Activated CD4-positive, CD25-positive, alpha-beta regulatory T cell treated with anti-CD3 and anti-CD28 coated beads, Interleukin-2, amount 50 U/mL, for 24 hours (primary cell): Measurements from ENCODE around the gene ELANE.

Source experiments
- ATAC-seq, 2 donors: fragments of 150-1000 bp; cut with Tn5 transposase; one replicate each; pipeline ENCODE4 v1.10.0; 2021; ENCODE audit warnings: mild to moderate bottlenecking in 1 of 2, moderate library complexity in 1 of 2

ELANE gene

DNA sequence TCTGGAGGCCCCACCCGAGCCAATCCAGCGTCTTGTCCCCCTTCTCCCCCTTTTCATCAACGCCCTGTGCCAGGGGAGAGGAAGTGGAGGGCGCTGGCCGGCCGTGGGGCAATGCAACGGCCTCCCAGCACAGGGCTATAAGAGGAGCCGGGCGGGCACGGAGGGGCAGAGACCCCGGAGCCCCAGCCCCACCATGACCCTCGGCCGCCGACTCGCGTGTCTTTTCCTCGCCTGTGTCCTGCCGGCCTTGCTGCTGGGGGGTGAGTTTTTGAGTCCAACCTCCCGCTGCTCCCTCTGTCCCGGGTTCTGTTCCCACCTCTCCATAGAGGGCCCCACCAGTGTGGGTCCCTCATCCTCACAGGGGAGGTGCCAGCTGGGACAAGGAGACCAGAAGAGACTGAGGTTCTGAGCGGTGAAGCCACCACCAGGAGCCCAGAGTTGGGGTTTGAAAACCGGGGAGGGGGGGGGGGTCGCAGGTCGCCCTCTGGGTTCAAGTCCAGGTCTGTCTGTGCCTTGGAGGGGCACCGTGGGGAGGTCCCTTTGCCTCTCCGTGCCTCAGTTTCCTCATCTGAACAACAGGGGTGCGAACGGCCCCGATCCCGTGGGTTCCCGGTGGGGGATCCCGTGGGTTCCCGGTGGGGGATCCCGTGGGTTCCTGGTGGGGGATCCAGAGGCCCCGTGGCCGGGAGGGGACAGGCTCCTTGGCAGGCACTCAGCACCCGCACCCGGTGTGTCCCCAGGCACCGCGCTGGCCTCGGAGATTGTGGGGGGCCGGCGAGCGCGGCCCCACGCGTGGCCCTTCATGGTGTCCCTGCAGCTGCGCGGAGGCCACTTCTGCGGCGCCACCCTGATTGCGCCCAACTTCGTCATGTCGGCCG is at the start of gene ELANE:
Gene ELANE (plus strand): TSS at position 168 of the 878 bp plus-strand sequence. CDS start 26 bp downstream, at position 194.
- no peak for ATAC-seq

DNA sequence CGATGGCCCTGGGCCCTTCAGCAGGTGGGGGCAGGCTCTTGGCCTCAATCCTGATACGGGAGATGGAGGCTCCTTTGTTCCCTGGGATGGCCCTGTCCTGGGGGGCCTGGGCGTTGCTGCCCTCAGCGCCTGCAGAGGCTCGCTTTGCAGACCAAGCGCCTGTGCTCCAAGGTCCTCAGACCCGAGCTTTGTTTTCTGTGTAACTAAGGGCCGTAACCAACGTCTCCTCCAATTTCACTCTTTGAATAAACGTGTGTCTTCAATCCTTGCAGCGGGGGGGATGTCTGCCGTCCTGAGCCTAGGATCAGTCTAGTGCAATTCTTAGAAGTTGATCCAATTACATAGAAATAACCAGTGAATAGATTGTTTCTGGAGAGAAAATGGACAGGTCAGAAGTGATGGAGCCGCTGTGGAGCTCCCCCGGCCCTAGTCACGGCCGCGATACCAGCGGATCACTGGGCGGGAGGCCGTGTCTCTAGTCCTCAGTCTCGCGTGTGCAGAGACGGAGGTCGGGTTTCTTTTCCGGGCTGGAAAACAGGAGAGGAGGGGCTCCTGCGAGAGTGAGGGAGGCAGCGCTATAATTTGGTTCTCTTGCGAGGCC is 49.5 kb upstream of the ELANE start:
- ATAC-seq, result no peak

DNA sequence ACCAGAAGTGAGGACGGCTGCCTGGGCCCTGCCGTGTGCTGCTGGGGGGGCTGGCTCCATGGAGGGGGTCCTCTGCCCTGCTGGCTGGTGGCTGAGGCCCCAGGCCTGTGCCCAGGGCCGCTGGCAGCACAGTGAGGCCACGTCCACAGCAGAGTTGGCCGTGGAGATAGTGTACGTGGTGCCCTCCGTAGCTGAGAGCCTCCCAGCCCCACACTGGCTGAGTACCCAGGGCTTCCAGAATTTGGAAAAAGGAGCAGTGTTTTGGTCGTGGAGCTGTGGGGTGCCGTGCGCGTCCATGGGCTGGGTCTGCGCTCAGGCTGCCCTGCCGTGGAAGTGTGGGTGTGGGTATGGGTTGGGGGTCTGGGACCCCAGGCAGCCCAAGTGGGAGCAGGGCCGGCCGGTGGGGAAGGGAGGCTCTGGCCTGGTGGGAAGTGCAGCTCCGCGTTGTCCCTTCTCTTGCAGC is 49.0 kb upstream of the ELANE start:
- ATAC-seq, result no peak

DNA sequence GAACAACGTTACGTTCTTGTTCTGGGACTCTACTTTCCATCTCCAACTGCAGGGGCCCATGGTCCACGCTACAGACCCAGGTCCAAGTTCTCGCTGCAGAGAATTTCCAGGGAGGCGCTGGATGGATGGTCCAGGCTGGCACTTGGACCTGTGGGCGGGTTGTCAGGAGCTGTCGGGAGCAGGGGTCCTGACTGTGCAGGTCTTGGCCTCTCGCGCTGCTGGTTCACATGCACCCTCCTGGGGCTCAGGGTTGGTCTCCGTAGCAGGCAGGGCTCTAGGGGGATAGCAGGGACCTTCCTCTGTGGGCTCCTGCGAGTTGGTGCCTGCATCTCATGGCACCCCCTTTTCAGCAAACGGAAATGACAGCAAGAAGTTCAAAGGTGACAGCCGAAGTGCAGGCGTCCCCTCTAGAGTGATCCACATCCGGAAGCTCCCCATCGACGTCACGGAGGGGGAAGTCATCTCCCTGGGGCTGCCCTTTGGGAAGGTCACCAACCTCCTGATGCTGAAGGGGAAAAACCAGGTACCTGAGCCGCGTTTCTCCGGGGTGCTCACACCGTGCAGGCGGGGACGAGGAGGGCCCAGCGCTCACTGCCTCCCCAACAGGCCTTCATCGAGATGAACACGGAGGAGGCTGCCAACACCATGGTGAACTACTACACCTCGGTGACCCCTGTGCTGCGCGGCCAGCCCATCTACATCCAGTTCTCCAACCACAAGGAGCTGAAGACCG is 48.3 kb upstream of the ELANE start:
- ATAC-seq, result no peak

DNA sequence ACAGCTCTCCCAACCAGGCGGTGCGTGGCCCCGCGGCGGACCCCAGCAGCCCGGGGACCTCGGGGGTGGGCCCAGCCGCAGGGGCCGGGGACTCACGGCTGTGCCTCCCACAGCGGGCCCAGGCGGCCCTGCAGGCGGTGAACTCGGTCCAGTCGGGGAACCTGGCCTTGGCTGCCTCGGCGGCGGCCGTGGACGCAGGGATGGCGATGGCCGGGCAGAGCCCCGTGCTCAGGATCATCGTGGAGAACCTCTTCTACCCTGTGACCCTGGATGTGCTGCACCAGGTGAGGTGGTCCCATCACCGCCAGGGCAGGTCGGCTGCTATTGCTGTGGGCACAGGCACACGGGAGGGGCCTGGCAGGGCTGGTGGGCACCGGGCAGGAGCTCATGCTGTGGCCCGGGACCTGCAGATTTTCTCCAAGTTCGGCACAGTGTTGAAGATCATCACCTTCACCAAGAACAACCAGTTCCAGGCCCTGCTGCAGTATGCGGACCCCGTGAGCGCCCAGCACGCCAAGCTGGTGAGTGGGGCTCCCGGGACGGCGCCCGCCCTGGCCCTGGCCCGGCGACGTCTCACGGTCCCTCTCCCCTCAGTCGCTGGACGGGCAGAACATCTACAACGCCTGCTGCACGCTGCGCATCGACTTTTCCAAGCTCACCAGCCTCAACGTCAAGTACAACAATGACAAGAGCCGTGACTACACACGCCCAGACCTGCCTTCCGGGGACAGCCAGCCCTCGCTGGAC is 47.5 kb upstream of the ELANE start:
- ATAC-seq, result no peak

DNA sequence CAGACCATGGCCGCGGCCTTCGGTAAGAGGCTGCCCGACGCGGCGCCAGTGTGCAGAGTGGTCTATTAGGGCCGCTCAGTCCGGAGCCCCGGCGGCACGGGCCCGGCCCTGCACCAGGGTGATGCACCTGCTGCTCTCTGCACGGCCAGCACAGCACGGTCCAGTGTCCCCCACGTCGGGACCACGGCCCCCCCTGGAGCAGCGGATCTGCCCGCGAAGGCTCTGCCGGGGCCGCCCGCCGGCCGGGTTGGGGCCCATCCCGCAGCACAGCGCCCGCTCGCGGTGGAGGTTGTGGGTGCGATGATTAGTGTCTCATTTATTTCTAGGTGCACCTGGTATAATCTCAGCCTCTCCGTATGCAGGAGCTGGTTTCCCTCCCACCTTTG is 46.9 kb upstream of the ELANE start:
- no peak for ATAC-seq

DNA sequence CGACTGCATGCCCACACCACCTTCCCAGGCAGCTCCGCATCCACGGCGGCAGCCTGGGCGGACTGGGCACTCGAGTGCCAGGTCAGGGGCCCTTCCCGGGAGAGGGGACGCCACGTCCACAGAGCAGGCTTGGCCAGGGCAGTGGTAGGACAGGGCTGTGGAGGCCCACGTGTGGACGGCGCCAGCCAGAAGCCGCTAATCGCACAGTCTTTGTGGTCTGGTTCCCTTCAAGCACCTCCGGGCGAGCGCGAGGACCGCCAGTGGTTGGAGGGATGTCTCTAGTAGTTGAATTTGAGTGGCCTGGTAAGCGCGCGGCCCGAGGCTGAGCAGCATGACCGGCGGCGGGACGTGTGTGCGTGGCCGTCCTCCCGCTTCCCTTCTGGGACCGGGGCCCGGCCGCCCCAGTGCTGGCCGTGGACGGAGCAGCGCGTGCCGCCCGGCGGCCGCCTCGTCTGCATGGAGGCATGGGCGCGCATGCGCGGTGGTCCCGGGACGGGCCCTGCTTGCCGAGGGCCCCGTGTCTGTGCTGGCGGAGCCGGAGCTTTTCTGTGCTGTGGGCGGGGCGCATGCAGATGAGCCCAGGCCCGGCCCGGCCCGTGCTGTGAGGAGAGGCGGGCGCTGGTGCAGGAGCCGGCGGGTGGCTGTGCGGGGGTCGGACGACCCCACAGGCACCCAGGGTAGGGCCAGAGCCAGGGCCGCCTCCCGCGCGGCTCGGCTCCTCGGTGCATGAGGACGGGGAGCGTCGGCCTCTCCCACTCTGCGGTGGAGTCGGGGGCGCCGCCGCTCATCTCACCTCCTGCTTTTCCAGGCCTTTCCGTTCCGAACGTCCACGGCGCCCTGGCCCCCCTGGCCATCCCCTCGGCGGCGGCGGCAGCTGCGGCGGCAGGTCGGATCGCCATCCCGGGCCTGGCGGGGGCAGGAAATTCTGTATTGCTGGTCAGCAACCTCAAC is 46.2 kb upstream of the ELANE start:
- ATAC-seq, result no peak

DNA sequence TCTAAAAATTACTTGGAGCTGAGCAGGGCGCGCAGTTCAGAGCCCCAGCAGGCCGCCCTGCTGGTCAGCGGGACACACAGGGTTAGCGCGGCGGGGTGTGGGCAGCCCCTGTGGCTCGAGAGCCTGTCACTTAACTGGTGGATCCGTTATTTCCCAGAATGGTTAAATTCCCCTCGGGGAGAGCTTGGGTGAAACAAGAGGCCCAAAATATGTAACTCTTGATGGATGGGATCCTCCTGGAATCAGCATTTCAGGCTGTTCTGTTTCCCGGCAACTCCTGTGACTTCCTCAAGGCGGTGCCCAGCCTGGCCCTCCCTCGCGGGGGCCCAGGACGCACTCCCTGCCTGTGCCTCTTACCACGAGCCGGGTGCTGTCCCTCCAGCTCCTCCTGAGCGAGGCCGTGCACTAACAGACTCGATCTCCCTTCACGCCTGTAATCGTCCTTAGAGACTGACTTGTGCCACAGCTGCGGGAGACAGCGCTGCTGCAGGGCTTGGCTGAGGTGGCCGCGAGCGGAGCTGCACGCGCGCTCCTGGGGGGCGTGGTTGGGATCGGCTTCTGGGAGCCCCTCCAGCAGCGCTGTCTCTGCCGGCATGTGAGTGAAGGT is 45.2 kb upstream of the ELANE start:
- no peak for ATAC-seq

DNA sequence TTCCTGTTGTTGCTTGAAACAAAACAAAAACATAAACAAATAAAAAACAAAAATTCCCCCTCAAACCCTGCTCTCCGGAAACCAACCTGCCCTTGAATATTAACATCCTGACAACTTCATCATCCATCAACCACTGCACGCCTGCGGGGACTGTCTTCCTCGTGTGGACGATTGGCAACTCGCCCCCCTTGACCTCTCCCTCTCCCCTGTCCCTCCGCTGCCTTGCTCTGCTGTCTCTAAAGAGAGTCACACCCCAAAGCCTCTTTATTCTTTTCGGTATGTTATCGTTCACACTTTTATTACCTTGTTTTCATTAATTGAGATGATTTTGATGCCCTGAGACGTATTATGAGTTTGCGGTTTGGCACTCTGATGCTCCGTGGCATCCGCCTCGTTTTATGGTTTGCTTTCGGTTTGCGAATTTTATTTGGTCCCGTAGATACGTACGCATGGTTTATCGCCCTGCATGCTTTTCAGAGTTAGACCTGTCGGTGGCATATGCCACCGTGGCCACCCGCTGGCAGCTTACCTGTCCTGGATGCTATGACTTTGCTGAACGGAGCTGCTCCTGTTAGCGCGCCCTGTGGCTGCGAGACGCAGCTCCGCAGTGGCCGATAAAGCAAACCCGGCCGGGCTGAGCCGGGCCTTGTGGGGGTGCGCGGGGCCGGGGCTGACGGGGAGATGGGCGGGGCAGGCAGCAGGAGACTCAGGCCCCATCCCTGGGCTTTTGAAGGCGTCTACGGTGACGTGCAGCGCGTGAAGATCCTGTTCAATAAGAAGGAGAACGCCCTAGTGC is 44.3 kb upstream of the ELANE start:
- ATAC-seq, result no peak

DNA sequence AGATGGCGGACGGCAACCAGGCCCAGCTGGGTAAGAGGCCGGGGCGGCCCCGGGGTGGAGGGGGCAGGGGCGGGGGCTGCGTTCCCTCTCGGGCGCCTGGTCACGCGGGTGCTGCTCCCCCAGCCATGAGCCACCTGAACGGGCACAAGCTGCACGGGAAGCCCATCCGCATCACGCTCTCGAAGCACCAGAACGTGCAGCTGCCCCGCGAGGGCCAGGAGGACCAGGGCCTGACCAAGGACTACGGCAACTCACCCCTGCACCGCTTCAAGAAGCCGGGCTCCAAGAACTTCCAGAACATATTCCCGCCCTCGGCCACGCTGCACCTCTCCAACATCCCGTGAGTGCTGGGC is 43.7 kb upstream of the ELANE start:
- ATAC-seq, result no peak

DNA sequence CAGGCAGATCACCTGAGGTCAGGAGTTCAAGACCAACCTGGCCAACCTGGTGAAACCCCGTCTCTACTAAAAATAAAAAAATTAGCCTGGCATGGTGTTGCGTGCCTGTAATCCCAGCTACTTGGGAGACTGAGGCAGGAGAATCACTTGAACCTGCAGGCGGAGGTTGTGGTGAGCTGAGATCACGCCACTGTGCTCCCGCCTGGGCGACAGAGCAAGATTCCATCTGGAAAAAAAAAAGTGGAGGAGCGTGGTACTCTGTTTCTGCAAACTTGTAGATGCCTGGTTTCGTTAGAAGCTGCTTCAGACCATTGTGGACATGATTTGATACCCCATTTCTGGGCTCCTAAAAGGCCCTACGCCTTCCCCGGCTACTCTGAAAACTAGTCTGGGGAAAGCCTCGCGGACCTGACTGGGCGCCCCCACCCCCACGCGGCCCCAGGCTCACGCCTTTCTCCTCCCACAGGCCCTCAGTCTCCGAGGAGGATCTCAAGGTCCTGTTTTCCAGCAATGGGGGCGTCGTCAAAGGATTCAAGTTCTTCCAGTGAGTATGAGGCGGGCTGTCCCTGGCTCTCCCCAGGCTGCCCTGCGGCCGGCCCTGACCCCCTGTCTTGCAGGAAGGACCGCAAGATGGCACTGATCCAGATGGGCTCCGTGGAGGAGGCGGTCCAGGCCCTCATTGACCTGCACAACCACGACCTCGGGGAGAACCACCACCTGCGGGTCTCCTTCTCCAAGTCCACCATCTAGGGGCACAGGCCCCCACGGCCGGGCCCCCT is 41.8 kb upstream of the ELANE start:
- no peak for ATAC-seq

DNA sequence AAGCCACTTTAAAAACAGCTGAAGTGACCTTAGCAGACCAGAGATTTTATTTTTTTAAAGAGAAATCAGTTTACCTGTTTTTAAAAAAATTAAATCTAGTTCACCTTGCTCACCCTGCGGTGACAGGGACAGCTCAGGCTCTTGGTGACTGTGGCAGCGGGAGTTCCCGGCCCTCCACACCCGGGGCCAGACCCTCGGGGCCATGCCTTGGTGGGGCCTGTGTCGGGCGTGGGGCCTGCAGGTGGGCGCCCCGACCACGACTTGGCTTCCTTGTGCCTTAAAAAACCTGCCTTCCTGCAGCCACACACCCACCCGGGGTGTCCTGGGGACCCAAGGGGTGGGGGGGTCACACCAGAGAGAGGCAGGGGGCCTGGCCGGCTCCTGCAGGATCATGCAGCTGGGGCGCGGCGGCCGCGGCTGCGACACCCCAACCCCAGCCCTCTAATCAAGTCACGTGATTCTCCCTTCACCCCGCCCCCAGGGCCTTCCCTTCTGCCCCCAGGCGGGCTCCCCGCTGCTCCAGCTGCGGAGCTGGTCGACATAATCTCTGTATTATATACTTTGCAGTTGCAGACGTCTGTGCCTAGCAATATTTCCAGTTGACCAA is 41.1 kb upstream of the ELANE start:
- no peak for ATAC-seq

DNA sequence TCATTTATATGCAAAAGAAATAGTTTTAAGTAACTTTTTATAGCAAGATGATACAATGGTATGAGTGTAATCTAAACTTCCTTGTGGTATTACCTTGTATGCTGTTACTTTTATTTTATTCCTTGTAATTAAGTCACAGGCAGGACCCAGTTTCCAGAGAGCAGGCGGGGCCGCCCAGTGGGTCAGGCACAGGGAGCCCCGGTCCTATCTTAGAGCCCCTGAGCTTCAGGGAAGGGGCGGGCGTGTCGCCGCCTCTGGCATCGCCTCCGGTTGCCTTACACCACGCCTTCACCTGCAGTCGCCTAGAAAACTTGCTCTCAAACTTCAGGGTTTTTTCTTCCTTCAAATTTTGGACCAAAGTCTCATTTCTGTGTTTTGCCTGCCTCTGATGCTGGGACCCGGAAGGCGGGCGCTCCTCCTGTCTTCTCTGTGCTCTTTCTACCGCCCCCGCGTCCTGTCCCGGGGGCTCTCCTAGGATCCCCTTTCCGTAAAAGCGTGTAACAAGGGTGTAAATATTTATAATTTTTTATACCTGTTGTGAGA is 40.5 kb upstream of the ELANE start:
- no peak for ATAC-seq

DNA sequence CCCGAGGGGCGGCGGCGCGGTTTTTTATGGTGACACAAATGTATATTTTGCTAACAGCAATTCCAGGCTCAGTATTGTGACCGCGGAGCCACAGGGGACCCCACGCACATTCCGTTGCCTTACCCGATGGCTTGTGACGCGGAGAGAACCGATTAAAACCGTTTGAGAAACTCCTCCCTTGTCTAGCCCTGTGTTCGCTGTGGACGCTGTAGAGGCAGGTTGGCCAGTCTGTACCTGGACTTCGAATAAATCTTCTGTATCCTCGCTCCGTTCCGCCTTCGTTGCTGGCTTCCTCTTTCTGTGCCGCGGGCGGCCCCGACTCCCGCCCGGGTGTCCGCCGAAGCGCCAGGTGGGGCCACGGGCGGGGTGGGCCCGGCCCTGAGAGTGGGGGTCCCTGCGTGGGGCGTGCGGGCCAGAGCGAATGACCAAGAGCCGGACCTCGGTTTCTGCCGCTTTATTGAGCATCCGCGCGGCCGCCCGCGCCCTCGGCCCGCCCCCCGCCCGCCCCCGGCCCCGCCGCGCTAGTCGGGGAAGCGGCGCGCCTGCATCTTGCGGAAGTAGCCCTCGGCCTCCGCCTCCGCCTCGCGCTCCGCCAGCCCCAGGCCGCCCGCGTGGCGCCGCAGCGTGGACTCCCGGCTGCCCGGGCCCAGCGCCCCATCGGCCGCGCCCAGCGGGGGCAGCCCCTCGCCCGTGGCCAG is 39.9 kb upstream of the ELANE start:
- no peak for ATAC-seq

DNA sequence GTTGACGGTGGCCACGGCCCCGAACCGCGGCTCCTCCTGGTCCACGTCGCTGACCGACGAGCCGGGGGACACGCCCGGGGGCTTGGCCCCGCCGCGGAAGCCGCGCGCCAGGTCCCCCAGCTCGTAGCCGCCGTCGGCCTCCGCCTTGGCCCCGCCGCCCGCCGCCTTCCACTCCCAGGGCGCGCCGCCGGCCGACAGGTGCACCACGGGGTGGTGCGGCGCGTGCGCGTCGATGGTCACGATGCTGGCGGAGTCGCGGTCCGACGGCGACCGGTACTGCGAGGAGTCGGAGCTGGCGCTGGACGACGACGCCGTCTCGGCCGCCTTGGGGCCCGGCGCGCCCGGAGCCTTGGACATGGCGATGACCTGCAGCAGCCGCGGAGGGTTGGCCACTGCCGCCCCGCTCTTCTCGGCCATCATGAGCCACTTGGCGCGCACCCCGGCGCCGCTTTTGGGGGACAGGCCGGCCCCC is 39.3 kb upstream of the ELANE start:
- ATAC-seq, result no peak

DNA sequence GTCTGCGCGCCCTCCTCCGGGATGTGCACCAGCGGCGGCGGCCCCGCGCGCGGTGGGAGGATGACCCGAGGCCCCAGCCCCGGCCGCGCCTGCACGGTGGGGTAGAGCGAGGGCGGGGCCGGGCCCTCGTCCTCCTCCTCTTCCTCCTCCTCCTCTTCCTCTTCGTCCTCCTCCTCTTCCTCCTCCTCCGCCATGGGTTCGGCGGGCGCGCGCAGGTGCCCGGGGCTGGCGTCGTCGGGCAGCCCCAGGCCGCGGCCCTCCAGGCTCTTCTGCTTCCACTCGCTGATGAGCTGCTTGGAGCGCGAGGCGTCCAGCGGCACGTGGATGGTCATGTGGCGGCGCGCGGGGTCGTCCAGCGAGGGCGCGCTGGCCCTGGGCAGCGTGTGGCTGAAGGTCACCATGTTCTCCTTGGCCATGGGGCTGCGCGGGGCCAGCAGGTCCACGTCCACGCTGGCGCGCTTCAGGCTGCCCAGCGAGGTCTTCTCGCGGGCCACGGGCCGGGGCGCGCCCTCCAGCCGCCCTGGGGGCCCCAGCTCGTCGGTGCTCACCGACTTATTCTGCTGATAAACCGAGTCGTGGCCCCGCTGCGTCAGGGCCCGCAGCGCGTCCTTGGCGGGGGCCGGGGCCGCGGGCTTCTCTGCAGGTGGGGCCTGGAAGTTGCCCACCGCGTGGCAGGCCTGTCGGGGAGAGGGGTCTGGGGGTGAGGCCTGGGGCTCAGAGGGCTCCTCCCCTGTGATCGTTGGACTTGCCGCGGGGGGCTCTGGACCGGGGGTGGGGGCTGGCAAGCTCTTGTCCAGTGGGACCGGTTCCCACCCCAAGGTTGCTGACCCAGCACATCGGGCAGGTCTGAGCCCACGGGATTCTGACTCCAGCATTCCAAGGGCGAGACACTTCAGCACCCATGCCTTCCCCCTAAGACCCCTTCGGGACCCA is 38.6 kb upstream of the ELANE start:
- ATAC-seq, result no peak
